ENCODE results near the gene C19orf33.

The C19orf33 gene

GRCh38 chr19:38287604-38288003 lies 16.4 kb upstream of the C19orf33 start:
- DNase-seq (ENCODE audit: low spot score): no peak
- peak overlapping the region; percentile 27 for H3K27ac ChIP-seq
- ChIA-PET CTCF (no interaction called here), POLR2A (ENCODE audit: low non-redundant PET) (interaction anchor here (0.6 kb wide), 1 partner anchor 23 kb away, joined by 8 read pairs; no protein-coding TSS in a partner anchor)
- TF ChIP-seq CTCF (conservative IDR thresholded peaks at IDR 0.05; ENCODE audit: low read depth): no peak

- POLR2A ChIA-PET (ENCODE audit: low non-redundant PET): interaction anchor here (0.6 to 0.7 kb wide), 2 partner anchors 24 to 86 kb away, joined by 3 to 8 read pairs; partner anchors contain the start of gene PSMD8
- TF ChIP-seq CTCF (conservative IDR thresholded peaks at IDR 0.05; ENCODE audit: low read depth): no peak
- no peak for DNase-seq (ENCODE audit: low spot score)
- CTCF ChIA-PET: interaction anchor here (0.6 to 1.0 kb wide), 2 partner anchors 22 to 45 kb away, joined by 4 read pairs; no protein-coding TSS in a partner anchor
- H3K27ac ChIP-seq: peak overlapping the region; percentile 27
Measured at GRCh38 chr19:38288123-38288855, 15.8 kb upstream of the C19orf33 start.

- no peak for TF ChIP-seq CTCF (conservative IDR thresholded peaks at IDR 0.05; ENCODE audit: low read depth)
- ChIA-PET CTCF (interaction anchor here (0.6 kb wide), 1 partner anchor 307 kb away, joined by 3 read pairs; no protein-coding TSS in a partner anchor), POLR2A (ENCODE audit: low non-redundant PET) (interaction anchor here (0.8 to 1.4 kb wide), 2 partner anchors 15 to 24 kb away, joined by 4 to 7 read pairs; partner anchors contain the start of gene C19orf33)
- peak overlapping the region; percentile 92 for H3K27ac ChIP-seq
- DNase-seq (ENCODE audit: low spot score): no peak
Measured at GRCh38 chr19:38289955-38290354, 14.1 kb upstream of the C19orf33 start.

- H3K27ac ChIP-seq: peak overlapping the region; percentile 92
- no peak for TF ChIP-seq CTCF (conservative IDR thresholded peaks at IDR 0.05; ENCODE audit: low read depth)
- DNase-seq (ENCODE audit: low spot score): peak; percentile 76
- CTCF ChIA-PET: interaction anchor here (0.8 kb wide), 1 partner anchor 20 kb away, joined by 5 read pairs; no protein-coding TSS in a partner anchor
- POLR2A ChIA-PET (ENCODE audit: low non-redundant PET): interaction anchor here (0.8 to 1.4 kb wide), 3 partner anchors 14 to 25 kb away, joined by 4 to 7 read pairs (median 5); partner anchors contain the start of gene C19orf33
Measured at GRCh38 chr19:38290631-38291147, 13.4 kb upstream of the C19orf33 start.

- POLR2A ChIA-PET (ENCODE audit: low non-redundant PET): no interaction called here
- CTCF ChIA-PET: interaction anchor here (0.5 to 0.8 kb wide), 2 partner anchors 20 to 21 kb away, joined by 3 to 5 read pairs; no protein-coding TSS in a partner anchor
- peak overlapping the region; percentile 92 for H3K27ac ChIP-seq
- TF ChIP-seq CTCF (conservative IDR thresholded peaks at IDR 0.05; ENCODE audit: low read depth): no peak
- no peak for DNase-seq (ENCODE audit: low spot score)
Measured at GRCh38 chr19:38291855-38292254, 12.2 kb upstream of the C19orf33 start.

GRCh38 chr19:38293281-38293680 lies 10.8 kb upstream of the C19orf33 start:
- CTCF ChIA-PET: no interaction called here

More at GRCh38 chr19:38293281-38293680, 10.8 kb upstream of the C19orf33 start:
- H3K27ac ChIP-seq: peak overlapping the region; percentile 99
- TF ChIP-seq CTCF (conservative IDR thresholded peaks at IDR 0.05; ENCODE audit: low read depth): no peak
- no peak for DNase-seq (ENCODE audit: low spot score)
- POLR2A ChIA-PET (ENCODE audit: low non-redundant PET): no interaction called here
